GM12874 (cell line): ENCODE results near the gene ASCC3.

ENCODE experiments used
- TF ChIP-seq, protein P1 (sequence below): IDR thresholded peaks from 2 replicates; pipeline ENCODE4 v1.5.1; 2011; ENCODE audit warnings: low read depth, mild to moderate bottlenecking, control low read depth, low read length, moderate library complexity; ENCODE audit not compliant: insufficient read depth

Gene ASCC3

DNA sequence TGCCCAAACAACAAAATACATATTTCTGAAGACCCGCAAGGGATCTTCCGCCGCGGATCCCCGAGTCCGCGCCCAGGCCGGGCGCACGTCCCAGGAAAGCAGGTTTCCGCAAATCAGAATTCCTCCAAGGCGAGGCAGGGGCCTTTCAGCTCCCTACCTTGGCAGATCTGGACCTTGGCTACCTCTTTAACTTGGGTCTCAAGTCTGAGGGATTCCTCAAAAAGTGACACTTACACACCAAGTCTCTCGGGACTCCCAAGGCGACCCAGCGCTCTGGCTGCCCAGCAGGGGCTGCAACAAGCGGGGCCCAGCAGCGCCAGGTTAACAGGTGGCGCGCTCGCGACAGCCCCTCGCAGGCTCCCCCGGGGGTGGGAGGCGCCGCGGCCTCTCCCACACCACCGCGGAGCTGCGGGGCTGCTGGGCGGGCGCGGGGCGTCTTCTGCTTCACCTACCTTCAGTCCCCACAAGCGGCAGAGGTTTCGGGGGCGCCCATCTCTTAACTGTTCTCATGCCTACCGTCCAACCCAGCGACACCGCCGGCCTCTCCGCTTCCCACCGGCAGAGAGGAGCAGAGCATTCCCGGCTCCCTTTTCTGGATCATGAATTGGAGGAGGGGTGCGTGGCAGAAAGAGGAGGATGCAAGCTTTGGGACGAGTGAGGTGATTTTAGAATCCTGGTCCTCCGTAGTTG, 416.8 kb downstream of the ASCC3 start:
- TF ChIP-seq, protein P1, sequence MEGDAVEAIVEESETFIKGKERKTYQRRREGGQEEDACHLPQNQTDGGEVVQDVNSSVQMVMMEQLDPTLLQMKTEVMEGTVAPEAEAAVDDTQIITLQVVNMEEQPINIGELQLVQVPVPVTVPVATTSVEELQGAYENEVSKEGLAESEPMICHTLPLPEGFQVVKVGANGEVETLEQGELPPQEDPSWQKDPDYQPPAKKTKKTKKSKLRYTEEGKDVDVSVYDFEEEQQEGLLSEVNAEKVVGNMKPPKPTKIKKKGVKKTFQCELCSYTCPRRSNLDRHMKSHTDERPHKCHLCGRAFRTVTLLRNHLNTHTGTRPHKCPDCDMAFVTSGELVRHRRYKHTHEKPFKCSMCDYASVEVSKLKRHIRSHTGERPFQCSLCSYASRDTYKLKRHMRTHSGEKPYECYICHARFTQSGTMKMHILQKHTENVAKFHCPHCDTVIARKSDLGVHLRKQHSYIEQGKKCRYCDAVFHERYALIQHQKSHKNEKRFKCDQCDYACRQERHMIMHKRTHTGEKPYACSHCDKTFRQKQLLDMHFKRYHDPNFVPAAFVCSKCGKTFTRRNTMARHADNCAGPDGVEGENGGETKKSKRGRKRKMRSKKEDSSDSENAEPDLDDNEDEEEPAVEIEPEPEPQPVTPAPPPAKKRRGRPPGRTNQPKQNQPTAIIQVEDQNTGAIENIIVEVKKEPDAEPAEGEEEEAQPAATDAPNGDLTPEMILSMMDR = no peak

DNA sequence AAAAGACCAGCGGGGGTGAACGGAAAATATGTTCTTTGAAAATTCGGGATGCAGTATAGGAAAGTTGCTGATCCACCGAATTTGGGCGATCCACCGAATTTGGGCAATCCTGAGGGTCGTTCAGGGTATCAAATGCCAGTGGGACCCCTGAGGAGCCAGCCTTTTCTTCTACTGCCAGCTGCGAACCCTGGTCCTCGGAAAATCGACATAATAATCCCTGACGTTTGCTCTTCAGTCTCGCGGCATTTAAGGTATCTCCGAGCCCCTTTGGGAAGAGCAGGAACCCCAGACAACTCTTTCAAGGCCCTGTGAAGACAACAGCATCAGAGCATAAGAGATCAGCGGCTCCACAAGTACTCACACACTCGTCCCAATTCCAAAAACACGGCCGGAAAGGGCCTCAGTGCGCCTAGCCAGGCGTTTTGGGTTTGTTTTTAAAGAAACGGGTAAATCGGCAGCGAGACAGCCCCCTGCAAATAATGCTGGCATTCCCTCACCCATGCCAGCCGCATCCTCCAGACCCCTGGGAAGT, 417.4 kb downstream of the ASCC3 start:
- TF ChIP-seq, protein P1 = no peak

DNA sequence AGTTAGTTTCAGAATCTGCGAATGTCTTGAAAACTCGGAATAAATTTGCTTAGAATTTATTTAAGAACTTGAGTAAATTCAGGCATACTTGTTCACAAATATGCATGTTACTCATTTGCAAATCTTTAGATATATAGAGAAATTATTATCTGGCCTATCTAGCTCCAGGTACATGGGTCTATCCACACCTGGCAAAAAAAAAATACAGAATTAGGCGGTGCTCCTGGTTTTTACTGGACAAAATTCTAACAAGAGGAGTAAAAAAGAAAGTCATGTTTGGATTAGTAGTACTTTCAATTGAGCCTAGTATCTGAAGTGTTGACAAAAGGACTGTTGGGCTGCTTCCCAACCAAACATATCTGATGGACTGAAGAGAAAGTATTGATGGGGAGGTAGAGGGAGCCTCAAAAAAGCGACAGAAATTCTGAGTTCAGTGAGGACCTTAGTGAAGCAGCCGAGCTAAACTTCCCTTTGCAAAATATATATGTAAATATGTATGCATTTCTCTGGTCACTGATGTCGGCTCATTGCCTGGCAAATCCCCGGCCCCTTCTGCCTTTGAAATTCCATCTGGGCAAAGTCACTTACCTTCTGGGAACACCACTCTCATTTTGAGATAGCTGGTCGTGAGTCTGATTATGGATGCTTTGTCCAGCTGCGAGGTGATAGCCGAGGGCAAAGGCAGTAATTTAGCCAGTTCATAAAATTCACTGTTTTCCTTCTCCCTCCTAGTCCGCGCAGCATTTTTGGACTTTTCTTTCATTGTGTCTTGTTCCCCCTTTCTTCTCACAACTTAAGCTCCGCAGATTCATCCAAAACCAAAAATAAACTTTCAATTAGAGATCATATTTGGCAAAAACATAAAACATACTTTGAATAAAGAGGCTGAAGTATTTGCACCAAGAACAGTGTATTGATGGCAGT, 418.2 kb downstream of the ASCC3 start:
- TF ChIP-seq, protein P1 = no peak

DNA sequence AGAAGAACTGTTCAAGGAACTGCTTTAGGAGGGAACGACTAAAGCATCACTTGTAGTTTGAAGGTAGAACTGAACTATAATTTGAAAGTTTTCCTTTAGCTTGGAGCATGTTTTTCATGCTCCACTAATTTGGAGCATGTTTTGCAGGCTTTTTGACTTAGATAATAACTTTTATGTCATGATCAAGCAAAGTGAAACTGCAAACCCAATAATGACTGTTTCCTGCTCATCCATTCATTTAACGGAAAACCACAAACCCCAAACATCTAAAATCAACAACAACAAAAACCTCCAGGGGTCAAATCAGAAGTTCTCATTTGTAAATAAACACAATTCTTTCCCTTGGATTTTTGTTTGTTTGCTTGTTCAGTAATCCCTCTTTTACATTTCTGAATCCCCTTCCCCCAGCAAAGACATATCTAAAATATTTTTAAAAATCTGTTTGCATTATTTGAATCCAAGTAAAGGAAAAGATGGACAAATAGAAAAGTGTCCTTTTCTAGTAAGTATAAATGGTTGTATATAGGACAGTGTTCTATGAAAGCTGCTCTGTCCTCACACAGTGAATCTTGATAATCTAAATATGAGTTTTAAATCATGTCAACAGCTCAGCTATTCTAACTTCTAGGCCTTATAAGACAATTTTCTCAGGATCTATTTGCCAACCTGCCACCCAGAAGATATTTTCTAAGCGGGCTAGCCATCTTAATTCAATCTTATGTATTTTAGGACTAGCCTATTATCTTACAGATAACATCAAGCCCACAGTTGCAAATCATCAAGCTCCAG, 419.0 kb downstream of the ASCC3 start:
- TF ChIP-seq, protein P1 = no peak

DNA sequence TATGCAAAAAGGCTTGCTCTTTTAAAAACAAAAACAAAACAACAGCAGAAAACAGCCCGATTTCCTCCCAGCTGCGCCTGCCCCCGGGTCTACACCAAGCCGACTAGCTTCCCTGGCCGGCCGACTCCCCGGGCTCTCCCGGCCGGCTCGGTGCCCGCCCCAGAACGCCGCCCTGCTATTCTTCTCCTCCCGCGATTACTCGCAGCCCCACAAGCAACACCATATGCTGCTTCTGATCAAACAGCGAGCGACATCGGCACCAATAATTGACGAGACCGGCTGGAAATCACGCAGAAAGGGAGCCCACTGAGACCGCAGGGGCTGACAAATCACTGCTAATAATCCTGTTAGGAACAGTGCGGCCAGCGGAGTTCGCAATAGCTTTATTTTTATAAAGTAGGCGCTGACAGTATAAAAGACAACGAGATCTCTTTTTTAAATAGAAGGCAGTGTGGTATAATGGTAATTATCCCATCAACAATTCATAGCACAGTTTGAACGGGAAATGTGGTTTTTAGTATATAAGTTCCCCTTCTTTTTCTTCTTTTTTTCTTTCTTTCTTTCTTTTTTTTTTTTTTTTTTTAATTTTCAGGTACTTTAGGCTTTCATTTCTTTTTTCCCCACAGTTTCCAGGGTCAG, 419.7 kb downstream of the ASCC3 start:
- TF ChIP-seq, protein P1 = no peak

DNA sequence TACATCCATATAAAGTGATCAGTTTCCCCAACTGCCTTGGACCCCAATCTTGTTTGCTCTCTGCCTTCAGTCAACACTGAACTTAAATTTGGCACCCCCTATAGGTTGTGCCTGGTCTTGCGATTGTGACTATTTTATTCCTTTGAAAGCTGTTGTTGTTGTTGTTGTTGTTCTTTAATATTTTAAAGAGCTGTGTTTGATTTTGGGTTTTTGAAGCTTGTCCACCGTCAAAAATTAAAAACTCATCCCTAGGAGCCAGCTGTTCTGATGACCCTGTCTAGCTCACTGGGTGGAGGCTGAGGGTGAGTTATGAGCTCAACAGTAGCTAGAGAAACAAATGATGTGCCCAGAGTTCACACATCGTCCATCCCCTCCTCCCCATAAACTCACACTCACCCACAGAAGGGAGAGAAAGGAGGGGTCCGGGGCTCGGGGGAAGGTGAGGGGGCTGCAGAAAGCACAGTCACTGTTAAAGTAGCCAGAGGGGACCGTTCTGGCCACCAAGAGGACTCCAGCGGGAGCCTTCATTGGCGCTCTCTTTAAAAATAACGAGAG, 420.4 kb downstream of the ASCC3 start:
- TF ChIP-seq, protein P1 = peak; percentile 33; the same call in 1 of the 2 replicates
